ENCODE data around the gene FIGN.

Gene FIGN

DNA sequence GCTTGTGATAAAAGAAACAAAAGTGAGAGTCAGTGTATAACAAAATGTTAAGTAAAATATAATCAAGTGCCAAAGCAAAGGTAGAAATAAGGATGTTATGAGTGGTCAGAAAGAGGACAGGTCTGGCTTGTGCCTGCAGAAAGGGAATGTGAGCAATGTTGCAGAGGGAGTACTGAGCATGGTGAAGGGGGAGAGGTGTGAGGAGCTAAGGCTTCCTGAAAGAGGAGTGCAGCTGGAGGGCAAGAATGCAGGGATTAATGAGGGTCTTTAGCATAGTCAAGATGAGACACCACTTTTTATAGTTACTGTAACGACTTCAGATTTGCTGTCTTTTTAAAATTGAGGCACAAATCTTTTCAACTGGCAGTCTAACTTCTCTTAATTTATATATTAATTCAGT, 22.0 kb upstream of the FIGN start:
- Histone ChIP-seq H3K4me2 (ENCODE audit: low read length) (no peak overlapping the region), H3K9me3 (ENCODE audit: low read length) (no peaks in the 10 kb centered on the region), H3K36me3 (ENCODE audit: insufficient read depth, low read length) (no peaks in the 10 kb centered on the region), H3K79me2 (ENCODE audit: insufficient read depth, low read length) (no peaks in the 10 kb centered on the region), H3K9me2 (ENCODE audit: low read depth, low read length) (no peaks in the 10 kb centered on the region), H4K20me1 (ENCODE audit: insufficient read depth, low read length) (no peaks in the 10 kb centered on the region), H3K9ac (ENCODE audit: low read length) (no peak overlapping the region), H3F3A (ENCODE audit: insufficient read depth, low read length) (no peaks in the 10 kb centered on the region), H3K4me1 (ENCODE audit: insufficient read depth, low read length, severe bottlenecking) (no peaks in the 10 kb centered on the region), H3K4me3 (ENCODE audit: low read depth, low read length, poor library complexity, severe bottlenecking) (no peak overlapping the region), H2AFZ (ENCODE audit: low read length) (no peak overlapping the region), H3K27ac (ENCODE audit: low read depth, low read length, poor library complexity, severe bottlenecking) (no peak overlapping the region), H3K27me3 (ENCODE audit: insufficient read depth, low read length) (no peaks in the 10 kb centered on the region)
- TF ChIP-seq EZH2 (IDR thresholded peaks at IDR 0.05; ENCODE audit: borderline replicate concordance, low read length) (no peak), CTCF (IDR thresholded peaks at IDR 0.05; ENCODE audit: low read length) (no peak)

DNA sequence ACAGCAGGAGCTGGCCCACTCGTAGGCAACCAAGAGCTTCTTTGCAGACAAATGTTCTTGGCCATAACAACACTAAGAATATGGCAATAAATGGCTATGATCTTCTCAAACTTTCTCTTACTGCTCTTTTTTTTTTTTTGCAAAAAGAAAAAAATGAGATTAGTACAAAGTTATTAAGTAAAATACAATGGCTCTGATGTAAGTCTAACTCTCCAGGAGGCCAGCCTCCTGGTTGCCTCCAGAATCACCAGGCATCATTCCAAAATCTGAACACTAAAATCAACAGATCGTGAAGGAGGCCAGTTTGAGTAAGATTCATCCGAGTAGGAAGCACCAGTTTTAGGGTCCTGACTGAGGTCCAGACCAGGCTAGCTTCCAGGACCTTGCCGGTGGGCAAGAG, 20.8 kb upstream of the FIGN start:
- H3K27ac ChIP-seq (ENCODE audit: low read depth, low read length, poor library complexity, severe bottlenecking) = no peak overlapping the region
- no peaks in the 10 kb centered on the region for H4K20me1 ChIP-seq (ENCODE audit: insufficient read depth, low read length)
- no peaks in the 10 kb centered on the region for H3K4me1 ChIP-seq (ENCODE audit: insufficient read depth, low read length, severe bottlenecking)
- H3K9me2 ChIP-seq (ENCODE audit: low read depth, low read length) = no peaks in the 10 kb centered on the region
- no peak overlapping the region for H2AFZ ChIP-seq (ENCODE audit: low read length)
- H3K27me3 ChIP-seq (ENCODE audit: insufficient read depth, low read length) = no peaks in the 10 kb centered on the region
- H3K9ac ChIP-seq (ENCODE audit: low read length) = no peak overlapping the region
- H3K9me3 ChIP-seq (ENCODE audit: low read length) = no peaks in the 10 kb centered on the region
- H3K4me3 ChIP-seq (ENCODE audit: low read depth, low read length, poor library complexity, severe bottlenecking) = no peak overlapping the region
- H3K4me2 ChIP-seq (ENCODE audit: low read length) = no peak overlapping the region
- H3F3A ChIP-seq (ENCODE audit: insufficient read depth, low read length) = no peaks in the 10 kb centered on the region
- no peaks in the 10 kb centered on the region for H3K36me3 ChIP-seq (ENCODE audit: insufficient read depth, low read length)
- no peaks in the 10 kb centered on the region for H3K79me2 ChIP-seq (ENCODE audit: insufficient read depth, low read length)
- no peak for TF ChIP-seq EZH2 (IDR thresholded peaks at IDR 0.05; ENCODE audit: borderline replicate concordance, low read length)
- no peak for TF ChIP-seq CTCF (IDR thresholded peaks at IDR 0.05; ENCODE audit: low read length)

- Histone ChIP-seq H3K4me2 (ENCODE audit: low read length) (no peak overlapping the region), H4K20me1 (ENCODE audit: insufficient read depth, low read length) (no peaks in the 10 kb centered on the region), H3K9me3 (ENCODE audit: low read length) (no peaks in the 10 kb centered on the region), H3K36me3 (ENCODE audit: insufficient read depth, low read length) (no peaks in the 10 kb centered on the region), H3K9me2 (ENCODE audit: low read depth, low read length) (no peaks in the 10 kb centered on the region), H3K27me3 (ENCODE audit: insufficient read depth, low read length) (no peaks in the 10 kb centered on the region), H2AFZ (ENCODE audit: low read length) (no peak overlapping the region), H3K79me2 (ENCODE audit: insufficient read depth, low read length) (no peaks in the 10 kb centered on the region), H3K27ac (ENCODE audit: low read depth, low read length, poor library complexity, severe bottlenecking) (no peak overlapping the region), H3K4me3 (ENCODE audit: low read depth, low read length, poor library complexity, severe bottlenecking) (no peak overlapping the region), H3F3A (ENCODE audit: insufficient read depth, low read length) (no peaks in the 10 kb centered on the region), H3K4me1 (ENCODE audit: insufficient read depth, low read length, severe bottlenecking) (no peaks in the 10 kb centered on the region), H3K9ac (ENCODE audit: low read length) (no peak overlapping the region)
- no peak for TF ChIP-seq EZH2 (IDR thresholded peaks at IDR 0.05; ENCODE audit: borderline replicate concordance, low read length)
- no peak for TF ChIP-seq CTCF (IDR thresholded peaks at IDR 0.05; ENCODE audit: low read length)
These were observed 19.6 kb upstream of the FIGN start for GRCh38 chr2:163755366-163755765.
